HepG2 (cell line): ENCODE measurements around the gene C21orf58. TPM values are rescaled to one million over a fixed set of nuclear protein-coding genes. Genes with fewer than 3 reads are reported as not detected.

Experiments
- ATAC-seq: fragments of 200-7000 bp; cut with Tn5 transposase; 3 replicates; pipeline ENCODE4 v1.9.1; 2020; ENCODE audit warnings: mild to moderate bottlenecking, moderate library complexity
- BruUV-seq: library from RNA; stranded (reverse); fragments of 400-500 nt; replicated peaks from 2 replicates; lab custom pipeline; 2021; lab: Mats Ljungman, UMichigan
- CTCF ChIA-PET: fragments of 300-600 bp; formaldehyde crosslinking; extraction: SDS; loops from one replicate; lab custom pipeline; 2021; ENCODE audit warnings: low total read pairs, inconsistent platforms, low intra/inter-chr PET ratio; lab: Yijun Ruan, JAX
- POLR2A ChIA-PET: fragments of 350-600 bp; sonication (Branson Sonifier 250); formaldehyde crosslinking; loops from one replicate; lab custom pipeline; 2020; ENCODE audit warnings: antibody characterized with exemption, inconsistent platforms; lab: Yijun Ruan, JAX
- DNase-seq: peaks from one replicate; pipeline ENCODE4 v3.0.0-alpha.2; 2015; ENCODE audit warnings: low spot score
- FAIRE-seq: peaks from 3 replicates; lab custom pipeline; 2011; peaks lifted over from hg19 to GRCh38; lab: Jason Lieb, UNC
- H2AFZ ChIP-seq: one replicate; pipeline ENCODE4 v1.6.1; 2011; ENCODE audit warnings: low read length, inconsistent platforms
- H3K27ac ChIP-seq: fragments of 300-600 bp; 3 replicates; pipeline ENCODE4 v1.8.0; 2011; ENCODE audit warnings: mixed run types, mild to moderate bottlenecking, mixed read lengths, low read length, inconsistent platforms; ENCODE audit not compliant: insufficient read depth; ENCODE audit errors: extremely low read length
- H3K27me3 ChIP-seq, 2 experiments: fragments of 200-600 bp in 1 of 2; 2 replicates in 1 of 2; 3 replicates in 1 of 2; pipeline versions ENCODE4 v1.6.0 to v1.8.0; 2011; ENCODE audit warnings: low read length in 2 of 2, mild to moderate bottlenecking in 2 of 2, moderate library complexity in 2 of 2, inconsistent platforms in 1 of 2; ENCODE audit not compliant: insufficient read depth in 2 of 2, control insufficient read depth in 1 of 2
- H3K36me3 ChIP-seq, 2 experiments: fragments of 200-600 bp in 1 of 2; replicated peaks in 1 of 2; 2 replicates in 1 of 2; 3 replicates in 1 of 2; pipeline versions ENCODE4 v1.5.1 to v1.8.0; 2011; ENCODE audit warnings: low read length in 2 of 2, inconsistent platforms in 1 of 2; ENCODE audit not compliant: insufficient read depth in 2 of 2, control insufficient read depth in 1 of 2
- H3K4me1 ChIP-seq: 2 replicates; pipeline ENCODE4 v1.5.1; 2012; ENCODE audit warnings: low read length, inconsistent platforms; ENCODE audit not compliant: insufficient read depth
- H3K4me2 ChIP-seq: 2 replicates; pipeline ENCODE4 v1.6.0; 2011; ENCODE audit warnings: low read depth, low read length, inconsistent platforms
- H3K4me3 ChIP-seq, 3 experiments: fragments of 200-600 bp in 1 of 3; sonication (generic), shearing (Covaris generic) in 1 of 3; replicated peaks in 1 of 3; 2 replicates each; pipeline ENCODE4 v1.5.1; 2011 to 2016; ENCODE audit warnings: low read length in 3 of 3, inconsistent platforms in 2 of 3, low read depth in 2 of 3, mild to moderate bottlenecking in 2 of 3, control low read depth in 1 of 3, mixed read lengths in 1 of 3; ENCODE audit not compliant: insufficient read depth in 1 of 3
- H3K79me2 ChIP-seq: one replicate; pipeline ENCODE4 v1.6.1; 2011; ENCODE audit warnings: low read length, inconsistent platforms; ENCODE audit not compliant: insufficient read depth
- H3K9ac ChIP-seq: 2 replicates; pipeline ENCODE4 v1.6.0; 2011; ENCODE audit warnings: mild to moderate bottlenecking, low read depth, low read length, inconsistent platforms; ENCODE audit not compliant: insufficient read depth
- H3K9me3 ChIP-seq: 2 replicates; pipeline ENCODE4 v1.5.1; 2012; ENCODE audit warnings: mild to moderate bottlenecking, low read length
- H4K20me1 ChIP-seq: 2 replicates; pipeline ENCODE4 v1.6.0; 2011; ENCODE audit warnings: inconsistent platforms, mild to moderate bottlenecking, low read length, moderate library complexity; ENCODE audit not compliant: insufficient read depth
- AGO2 ChIP-seq: fragments of 200-400 bp; formaldehyde crosslinking; optimal IDR thresholded peaks from 2 replicates; pipeline ENCODE3; 2017; ENCODE audit warnings: mild to moderate bottlenecking, low read depth, low read length, moderate library complexity
- PHF5A ChIP-seq: IDR thresholded peaks from one replicate; pipeline ENCODE4 v1.6.1; 2018; ENCODE audit warnings: low read depth, missing genetic modification reagents; ENCODE audit not compliant: unreplicated experiment
- SIN3B ChIP-seq: fragments of 150-350 bp; IDR thresholded peaks from 2 replicates; pipeline ENCODE4 v1.6.1; 2014; ENCODE audit warnings: low read length
- SNAI1 ChIP-seq: sonication (generic); formaldehyde crosslinking; IDR thresholded peaks from 2 replicates; pipeline ENCODE4 v1.5.0; 2020; ENCODE audit warnings: mild to moderate bottlenecking, missing genetic modification reagents, borderline replicate concordance
- WGBS: methylation state at CpG from one replicate; pipeline ENCODE4 v1.1.6; 2017; ENCODE audit warnings: low lambda C conversion rate; 5-methylcytosine and 5-hydroxymethylcytosine counted together
- in situ Hi-C: cut with HindIII; loops from 2 replicates; pipeline ENCODE4 v1.10.0; 2017; ENCODE audit warnings: low pct_unique_long_range_greater_than_20kb; ENCODE audit not compliant: extremely low pct_ligation_motif_present
- intact Hi-C: fragments of 100-400 bp; cut with micrococcal nuclease; formaldehyde crosslinking; loops from one replicate; pipeline ENCODE4 v1.10.0; 2022; ENCODE audit not compliant: unreplicated experiment
- polyA plus RNA-seq, 8 experiments: library from polyadenylated mRNA; depleted of rRNA in 3 of 8; stranded (reverse) in 7 of 8; unstranded in 1 of 8; fragments of >200 nt; fragmentation: Illumina TruSeq in 4 of 8; extraction: Trizol in 4 of 8; gene quantifications; 2 replicates each; pipeline versions ENCODE4 v1.2.1 to v1.2.3, GENCODE V29; 2011 to 2016; ENCODE audit warnings: low read depth in 4 of 8, missing spikeins in 1 of 8, mixed read lengths in 1 of 8; ENCODE audit not compliant: insufficient read depth in 1 of 8
- total RNA-seq, 5 experiments: library from RNA; depleted of rRNA; stranded (reverse); fragments of >200 nt; fragmentation: Illumina TruSeq; extraction: Trizol; gene quantifications; 2 replicates each; pipeline ENCODE4 v1.2.3, GENCODE V29; 2016; ENCODE audit warnings: low read depth in 1 of 5

C21orf58 gene
- total and polyA plus RNA-seq, 2 of the 13 experiments (the other 11 are each of a cell fraction or from before 2014, with no cell fraction given), result 3.5 to 6.8 TPM

DNA sequence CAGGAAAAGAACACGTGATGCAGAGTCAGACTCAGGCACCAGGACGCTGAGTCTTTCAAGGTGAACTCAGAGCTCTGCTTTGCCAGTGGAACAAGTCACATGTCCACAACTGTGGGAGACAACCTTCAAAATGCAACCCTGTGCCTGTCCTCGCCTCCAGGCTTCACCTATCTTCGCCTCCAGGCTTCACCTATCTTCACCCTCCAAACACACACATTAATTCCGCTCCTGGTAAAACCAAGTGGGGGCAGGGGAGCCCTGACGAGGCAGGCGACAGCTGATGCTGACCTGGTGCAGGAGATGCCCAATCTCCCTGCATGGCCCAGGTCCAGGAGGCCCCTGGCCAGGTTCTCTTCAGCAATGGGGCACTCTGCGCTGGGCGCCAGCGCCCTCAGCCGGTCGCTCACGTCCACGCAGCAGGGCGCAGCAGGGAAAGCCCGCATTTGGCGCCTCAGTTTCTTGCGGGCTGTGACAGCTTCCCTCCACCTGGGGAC, 67.1 kb downstream of the C21orf58 start:
- Histone ChIP-seq H3K9me3 (no peaks in the 10 kb centered on the region), H3K36me3 (peaks cover 31 to 82% of the 10 kb centered on the region in 2 experiments; a peak in 4 of 5 replicates), H3K9ac (no peak overlapping the region), H3K27me3 (no peaks in the 10 kb centered on the region), H3K4me3 (no peak overlapping the region), H3K4me2 (no peak overlapping the region), H2AFZ (no peak overlapping the region), H3K79me2 (no peaks in the 10 kb centered on the region), H3K4me1 (peaks cover 15% of the 10 kb centered on the region), H3K27ac (no peak overlapping the region), H4K20me1 (no peaks in the 10 kb centered on the region)
- CTCF ChIA-PET, result no interaction called here
- 98% methylated on average over 18 of the region's 18 CpGs for WGBS
- intact Hi-C loops (no loop called here), in situ Hi-C loops (no loop called here)
- POLR2A ChIA-PET, result no interaction called here
- TF ChIP-seq SIN3B, result no peak
- no peak for TF ChIP-seq PHF5A (CRISPR knock-in tag)
- DNase-seq (no peak), FAIRE-seq (no peak), ATAC-seq (no peak)
- BruUV-seq, result no TSS peak

DNA sequence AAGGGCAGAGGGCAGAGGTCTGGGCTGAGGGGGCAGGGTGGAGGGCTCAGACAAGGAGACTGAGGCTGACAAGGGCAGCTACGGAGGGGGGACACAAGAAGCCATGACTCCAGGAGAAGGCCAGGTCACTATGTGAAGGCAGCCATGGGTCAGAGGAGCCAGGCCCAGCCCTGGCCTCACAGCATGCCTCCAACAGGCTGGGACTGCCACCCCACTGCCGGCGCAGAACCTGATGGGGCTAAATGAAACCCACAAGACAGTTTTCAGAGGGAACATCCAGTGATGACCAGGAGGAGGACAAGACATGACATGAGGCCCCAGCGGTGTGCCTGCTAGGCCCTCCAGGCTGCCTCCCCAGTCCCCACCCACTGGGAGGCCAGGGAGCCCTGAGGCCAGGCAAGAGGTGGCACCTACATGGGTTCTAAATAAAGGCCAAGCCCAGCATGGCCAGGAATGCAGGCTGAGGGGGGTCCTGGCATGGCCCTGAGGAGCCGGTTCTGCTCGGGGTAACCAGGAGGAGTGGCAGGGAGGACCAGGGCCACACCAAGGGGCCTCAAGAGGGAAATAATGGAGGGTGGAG, 67.8 kb downstream of the C21orf58 start:
- 93% methylated on average over 5 of the region's 6 CpGs for WGBS
- TF ChIP-seq AGO2 (peak; percentile 52), SNAI1 (no peak)
- H3K36me3 ChIP-seq, result peaks cover 31 to 82% of the 10 kb centered on the region in 2 experiments
- ATAC-seq (no peak; the same call in 2 of the 3 replicates), DNase-seq (no peak), FAIRE-seq (no peak)
- H3K27me3 ChIP-seq, result no peaks in the 10 kb centered on the region
- H2AFZ ChIP-seq, result no peak overlapping the region
- no peaks in the 10 kb centered on the region for H3K79me2 ChIP-seq
- H3K27ac ChIP-seq, result no peak overlapping the region
- no peak overlapping the region for H3K9ac ChIP-seq
- ChIA-PET POLR2A (no interaction called here), CTCF (no interaction called here)
- no TSS peak for BruUV-seq
- no peaks in the 10 kb centered on the region for H4K20me1 ChIP-seq
- H3K9me3 ChIP-seq, result no peaks in the 10 kb centered on the region
- H3K4me1 ChIP-seq, result peaks cover 15% of the 10 kb centered on the region
- in situ Hi-C loops (no loop called here), intact Hi-C loops (no loop called here)
- H3K4me2 ChIP-seq, result no peak overlapping the region
- no peak overlapping the region for H3K4me3 ChIP-seq
